HG03469 (cell line): Measurements from ENCODE around the gene PIK3R5.

Source experiments
- ATAC-seq: cut with Tn5 transposase; IDR thresholded peaks from one replicate; pipeline ENCODE4 v1.9.1; 2021; ENCODE audit warnings: mild to moderate bottlenecking, moderate library complexity, moderate number of reproducible peaks; ENCODE audit not compliant: unreplicated experiment

PIK3R5 gene

DNA sequence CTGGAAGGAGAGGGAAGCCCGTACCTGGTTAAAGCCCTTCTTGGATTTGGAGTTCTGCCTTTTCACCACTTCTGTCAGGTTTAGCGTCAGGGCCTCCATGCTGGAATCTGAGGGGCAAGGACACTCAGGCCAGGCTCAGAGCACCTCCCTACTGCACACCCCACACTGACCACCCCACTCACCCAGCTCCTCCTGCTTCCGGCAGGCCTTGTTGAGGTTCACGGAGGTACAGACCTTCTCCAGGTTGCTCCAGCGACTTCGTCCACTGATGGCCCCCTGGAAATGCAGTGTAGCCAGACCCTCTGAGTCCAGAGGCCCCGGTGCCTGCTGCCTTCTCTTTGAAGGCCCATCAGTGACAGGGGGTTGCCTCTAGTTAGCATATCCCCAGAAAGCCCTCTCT lies 83.9 kb downstream of the PIK3R5 start:
- no peak for ATAC-seq

DNA sequence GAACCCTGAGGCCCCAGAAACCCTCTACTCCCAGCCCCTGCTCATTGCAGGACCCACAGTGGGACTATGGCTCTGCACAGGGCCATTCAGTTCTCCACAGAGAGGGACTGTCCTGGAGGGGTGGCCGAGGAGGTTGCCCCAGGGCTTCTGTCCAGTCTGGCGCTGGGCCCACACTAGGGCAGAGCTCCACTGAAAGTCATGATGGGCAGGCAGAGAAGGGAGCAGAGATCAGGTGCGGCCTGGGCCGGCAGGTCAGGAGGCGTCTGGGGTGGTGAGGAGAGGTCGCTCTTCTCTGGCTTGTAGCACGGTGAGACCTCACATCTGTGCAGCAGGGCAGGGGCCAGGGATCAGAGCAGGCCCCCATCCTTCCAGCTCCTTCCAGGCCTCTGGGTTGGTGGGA lies 85.0 kb downstream of the PIK3R5 start:
- no peak for ATAC-seq

DNA sequence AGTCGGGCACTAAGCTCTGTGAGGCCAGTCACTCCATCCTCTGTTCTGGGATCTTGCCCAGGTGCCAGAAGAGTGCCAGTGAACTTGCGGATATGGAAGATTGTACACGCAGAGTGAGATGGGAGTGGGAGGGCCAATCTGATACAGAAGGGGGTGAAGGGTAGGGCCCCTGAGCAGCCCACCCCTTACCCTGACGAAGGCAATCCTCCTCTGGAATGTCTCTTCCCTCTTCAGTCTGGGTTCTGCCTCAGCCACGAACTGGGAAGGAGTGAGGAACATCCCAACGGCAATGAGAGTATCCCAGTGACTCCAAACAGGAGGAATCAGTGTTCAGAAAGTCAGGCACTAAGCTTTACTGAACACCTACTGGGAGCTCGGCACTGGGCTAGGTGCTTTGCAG lies 86.1 kb downstream of the PIK3R5 start:
- ATAC-seq: no peak

GRCh38 chr17:8877984-8878383 lies 87.5 kb downstream of the PIK3R5 start:
- no peak for ATAC-seq

DNA sequence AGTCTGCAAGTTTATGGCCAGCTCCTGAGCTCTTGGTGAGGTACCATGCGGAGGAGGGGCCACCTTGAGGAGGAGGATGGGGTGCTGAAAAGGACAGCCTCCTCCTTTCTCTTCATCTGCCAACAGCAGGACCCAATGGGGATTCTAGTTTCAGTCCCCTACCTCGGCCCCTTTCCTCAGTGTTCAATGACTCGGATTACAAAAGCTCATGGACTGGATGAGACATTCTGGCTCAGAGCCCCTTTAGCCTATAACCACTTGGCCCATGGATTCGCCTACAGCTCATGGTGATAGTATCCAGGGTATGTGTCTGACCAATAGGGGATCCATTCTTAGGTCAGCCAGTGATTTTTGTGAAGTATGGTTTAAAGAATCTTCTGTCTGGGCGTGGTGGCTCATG lies 89.5 kb downstream of the PIK3R5 start:
- no peak for ATAC-seq

DNA sequence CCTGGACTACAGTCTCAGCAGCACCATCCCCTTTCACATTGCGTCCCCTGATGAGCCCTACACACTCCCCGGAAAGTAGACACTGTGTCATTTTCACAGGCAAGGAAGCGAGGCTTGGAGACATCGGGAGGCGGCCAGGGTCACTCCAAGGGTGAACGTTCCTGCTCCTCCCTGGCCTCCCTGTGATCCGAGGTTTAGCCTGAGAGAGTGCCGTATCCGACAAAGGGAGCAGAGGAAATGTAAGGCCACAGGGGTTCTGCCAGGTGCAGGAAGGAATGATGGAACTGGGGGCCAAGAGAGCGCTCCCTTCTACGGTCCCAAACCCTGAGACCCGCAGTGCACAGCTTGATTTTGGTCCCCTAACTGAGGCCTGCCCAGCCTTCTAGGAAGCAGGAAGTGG lies 90.1 kb downstream of the PIK3R5 start:
- ATAC-seq: no peak

DNA sequence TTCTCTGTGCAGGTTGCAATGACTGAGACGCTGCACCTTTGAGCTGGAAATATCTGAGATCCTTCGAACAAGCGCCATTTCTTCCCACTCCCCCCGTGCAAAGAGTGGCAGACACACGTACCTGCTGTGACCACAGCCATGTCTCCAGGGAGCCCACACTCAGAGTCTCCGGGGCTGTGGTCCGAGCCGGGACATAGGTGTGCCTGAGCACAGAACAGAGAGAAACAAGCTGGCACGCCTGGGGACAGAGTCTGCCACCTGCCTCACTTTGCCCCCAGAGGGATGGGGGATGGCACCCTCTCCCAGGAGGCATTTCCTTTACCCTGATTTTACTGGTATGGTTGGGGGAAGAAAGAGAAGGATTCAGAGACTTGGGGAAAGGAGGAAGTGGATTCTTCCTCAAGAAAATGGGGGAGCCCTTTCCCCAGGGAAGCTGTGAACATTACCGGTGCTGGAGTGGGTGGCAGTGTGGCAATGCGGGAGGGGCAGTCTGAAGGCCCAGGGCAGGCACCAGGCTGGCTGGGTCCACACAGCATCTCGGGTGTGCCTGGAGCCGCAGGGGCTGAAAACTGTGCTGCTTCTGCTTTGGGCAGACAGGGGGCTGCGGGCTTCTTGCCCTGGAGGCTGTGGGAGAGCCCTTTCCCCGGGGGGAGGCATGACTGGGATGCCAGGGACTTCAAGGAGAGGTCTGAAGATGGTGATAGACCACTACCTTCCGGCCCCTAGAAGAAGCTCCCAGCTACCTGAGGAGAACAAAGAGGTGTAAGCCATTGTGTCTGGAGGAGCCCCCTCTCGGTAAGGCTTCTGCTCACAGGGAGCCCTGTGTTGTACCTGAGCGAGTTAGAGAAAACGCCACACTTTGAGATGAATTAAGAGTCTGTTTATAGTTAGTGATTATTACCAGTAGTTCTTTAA lies 91.4 kb downstream of the PIK3R5 start:
- ATAC-seq: no peak

- no peak for ATAC-seq
These were observed 92.6 kb downstream of the PIK3R5 start for GRCh38 chr17:8872705-8873435.

DNA sequence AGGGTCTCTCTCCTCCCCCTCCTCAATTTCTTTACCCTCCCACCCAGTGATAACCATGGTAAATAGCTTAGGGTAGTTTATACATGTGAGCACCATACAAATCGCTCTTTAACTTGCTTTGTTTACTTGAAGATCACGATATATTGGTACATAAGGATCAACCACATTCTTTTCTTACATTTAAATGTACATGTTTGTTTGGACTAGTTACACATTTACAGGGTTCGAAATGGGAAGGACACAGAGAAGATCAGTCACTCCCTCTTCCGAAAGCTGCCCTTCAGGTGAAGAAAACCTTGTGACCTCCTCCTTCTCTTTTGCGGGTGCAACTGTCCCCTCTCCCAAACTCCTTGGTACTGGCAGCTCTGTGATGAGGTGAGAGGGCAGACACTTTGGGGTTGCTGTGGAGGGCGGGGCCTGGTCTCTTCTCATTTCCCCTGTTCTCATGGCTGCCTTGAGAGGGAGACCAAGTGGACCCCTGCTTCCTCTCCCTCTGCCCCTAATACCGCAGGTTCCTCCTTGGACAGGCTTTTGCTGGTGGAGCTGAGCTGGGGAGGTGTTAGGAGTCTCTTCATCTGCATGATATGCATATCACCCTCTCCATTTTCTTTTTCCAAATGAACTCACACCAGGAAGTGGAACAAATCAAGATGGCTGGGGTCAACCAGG lies 93.3 kb downstream of the PIK3R5 start:
- no peak for ATAC-seq

- ATAC-seq: no peak
These were observed 94.4 kb downstream of the PIK3R5 start for GRCh38 chr17:8871081-8871581.

GRCh38 chr17:8870406-8871040 lies 95.0 kb downstream of the PIK3R5 start:
- ATAC-seq: no peak

- no peak for ATAC-seq
These were observed 96.2 kb downstream of the PIK3R5 start for GRCh38 chr17:8869114-8869815.

DNA sequence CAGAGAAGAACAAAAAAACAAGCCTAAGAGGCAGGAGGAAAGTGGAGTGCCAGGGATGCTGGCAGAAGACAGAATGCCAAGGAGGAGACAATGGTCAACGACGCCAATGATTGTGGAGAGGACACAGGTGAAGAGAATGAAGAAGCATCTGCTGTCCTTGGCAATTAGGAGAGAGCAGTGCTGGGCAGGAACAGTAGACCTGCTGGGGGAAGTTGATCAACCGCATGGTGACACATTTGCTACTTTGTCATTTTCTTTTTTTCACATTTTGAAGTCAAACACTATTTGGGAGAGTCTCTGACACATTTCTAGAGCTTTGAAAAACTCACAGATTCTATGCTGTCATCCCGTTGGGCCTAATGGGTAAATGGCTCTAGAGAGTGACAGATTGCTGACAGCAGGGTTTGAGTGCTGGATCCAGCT lies 97.0 kb downstream of the PIK3R5 start:
- no peak for ATAC-seq

GRCh38 chr17:8868092-8868491 lies 97.4 kb downstream of the PIK3R5 start:
- no peak for ATAC-seq

DNA sequence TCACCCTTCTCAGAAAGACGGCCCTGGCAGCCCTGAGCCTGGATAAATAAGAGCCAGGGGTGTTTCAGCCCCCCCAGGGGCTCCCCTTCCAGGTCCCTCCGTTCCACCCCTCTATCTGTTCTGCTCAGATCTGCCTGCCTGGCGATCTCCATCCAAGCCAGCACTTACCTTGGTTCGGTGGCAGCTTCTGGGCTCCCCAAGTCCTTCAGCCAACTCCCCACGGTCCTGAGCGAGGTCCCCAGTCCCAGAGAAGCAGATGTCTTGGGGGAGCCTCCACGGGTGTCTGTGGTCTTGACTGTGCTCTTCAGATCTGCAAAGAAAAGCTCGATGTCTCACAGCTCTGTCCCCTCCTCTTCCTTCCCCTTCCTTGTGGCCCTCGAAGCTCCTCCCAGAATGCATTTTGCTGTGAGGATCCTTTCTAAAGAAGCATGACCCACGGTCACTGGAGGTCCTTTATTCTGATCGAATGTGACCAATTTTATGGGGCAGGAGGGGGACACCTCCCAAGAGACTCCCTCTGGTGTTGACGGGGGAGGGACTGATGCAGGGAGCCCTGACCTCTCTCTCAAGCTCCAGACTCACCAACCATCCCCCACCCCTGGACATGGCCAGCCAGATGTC lies 98.0 kb downstream of the PIK3R5 start, which contains the start of gene PIK3R6:
PIK3R6 (minus strand) TSS at position 314 of the 621 bp plus-strand sequence. CDS start 17,880 bp downstream, outside the sequence.
- no peak for ATAC-seq

GRCh38 chr17:8865811-8866210 lies 99.7 kb downstream of the PIK3R5 start:
- ATAC-seq: no peak

DNA sequence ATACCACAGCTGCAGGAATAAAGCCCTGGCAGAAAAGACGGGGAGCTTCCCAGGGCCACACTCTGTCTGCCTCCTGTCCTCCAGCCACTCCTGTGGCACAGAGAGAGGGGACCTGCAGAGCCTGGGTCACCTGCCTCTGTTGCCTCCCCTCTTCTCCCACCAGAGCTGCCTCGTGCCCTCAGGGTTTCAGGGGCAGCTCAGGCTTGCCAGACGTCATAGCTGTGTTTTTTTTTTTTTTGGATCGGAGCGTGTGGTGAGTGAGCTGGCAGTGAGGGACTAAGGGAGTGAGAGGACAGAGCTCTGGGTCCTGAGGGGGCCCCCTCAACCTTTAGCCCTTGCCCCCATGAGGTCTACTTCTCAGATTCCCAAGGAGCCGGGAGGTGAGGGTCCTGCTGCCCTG lies 100.1 kb downstream of the PIK3R5 start:
- ATAC-seq: no peak

GRCh38 chr17:8862213-8863056 lies 103.1 kb downstream of the PIK3R5 start:
- no peak for ATAC-seq
